Measurements from ENCODE around the gene RAE1. TPM values are rescaled to one million over a fixed set of nuclear protein-coding genes. Genes with fewer than 3 reads are reported as not detected.

The RAE1 gene
- total and polyA plus RNA-seq, 4 donors: 3.6 to 19.4 (median 10.8) TPM

DNA sequence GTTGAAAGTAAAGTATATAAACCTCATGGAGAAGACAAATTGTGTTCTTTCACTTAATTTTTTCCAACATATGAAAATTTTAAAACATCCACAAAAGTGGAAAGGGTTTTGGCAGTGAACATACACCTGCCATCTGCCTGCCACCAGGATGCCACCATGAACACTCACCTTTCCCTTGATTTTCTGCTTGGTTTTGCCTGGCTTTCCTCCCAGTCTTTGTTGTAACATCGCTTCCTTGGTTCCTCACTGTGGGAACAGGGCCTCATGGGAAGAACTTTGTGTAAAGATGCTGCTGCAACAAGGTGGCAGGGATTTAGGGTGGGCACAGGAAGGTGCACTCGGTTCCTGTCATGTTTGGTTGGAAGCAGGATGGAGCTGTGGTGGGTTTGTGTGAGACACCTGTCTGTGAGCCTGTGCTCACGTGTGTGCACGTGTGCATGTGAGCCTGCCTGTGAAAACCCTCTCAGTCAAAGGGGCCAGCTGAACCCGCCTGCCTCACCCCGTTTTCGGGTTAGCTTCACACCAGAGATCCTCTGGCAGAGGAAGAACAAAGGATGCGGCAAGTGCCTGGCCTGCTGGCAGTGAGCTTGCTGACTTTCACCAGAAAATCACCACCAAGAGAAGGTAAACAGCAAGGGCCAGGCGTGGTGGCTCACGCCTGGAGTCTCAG lies 29.2 kb downstream of the RAE1 start:
- no peak overlapping the region for H3K4me3 ChIP-seq (ENCODE audit: low read length in 2 of 2)
- no peaks in the 10 kb centered on the region for H3K9me3 ChIP-seq (ENCODE audit: control insufficient read depth, low read length)
- intact Hi-C loops (cut with DNase I): loop anchor here in 1 of 2 donors (2.0 to 10.0 kb wide), 2 partner anchors 117 to 215 kb away; no protein-coding TSS in a partner anchor
- peaks cover 4% of the 10 kb centered on the region in 2 donors for H3K36me3 ChIP-seq (ENCODE audit: control insufficient read depth in 1 of 2, insufficient read depth in 2 of 2, low read length in 1 of 2)
- no peaks in the 10 kb centered on the region for H3K4me1 ChIP-seq (ENCODE audit: control insufficient read depth in 1 of 2, insufficient read depth in 2 of 2, low read length in 2 of 2)
- H3K27ac ChIP-seq (ENCODE audit: low read depth in 1 of 2, low read length in 2 of 2): no peak overlapping the region
- no peak for ATAC-seq (ENCODE audit: low FRiP score)
- DNase-seq: no peak
- WGBS, 2 donors: 85 to 88% methylated on average over 10 of the region's 10 CpGs
- H3K27me3 ChIP-seq (ENCODE audit: control insufficient read depth in 1 of 2, insufficient read depth in 2 of 2, low read length in 1 of 2): no peaks in the 10 kb centered on the region

DNA sequence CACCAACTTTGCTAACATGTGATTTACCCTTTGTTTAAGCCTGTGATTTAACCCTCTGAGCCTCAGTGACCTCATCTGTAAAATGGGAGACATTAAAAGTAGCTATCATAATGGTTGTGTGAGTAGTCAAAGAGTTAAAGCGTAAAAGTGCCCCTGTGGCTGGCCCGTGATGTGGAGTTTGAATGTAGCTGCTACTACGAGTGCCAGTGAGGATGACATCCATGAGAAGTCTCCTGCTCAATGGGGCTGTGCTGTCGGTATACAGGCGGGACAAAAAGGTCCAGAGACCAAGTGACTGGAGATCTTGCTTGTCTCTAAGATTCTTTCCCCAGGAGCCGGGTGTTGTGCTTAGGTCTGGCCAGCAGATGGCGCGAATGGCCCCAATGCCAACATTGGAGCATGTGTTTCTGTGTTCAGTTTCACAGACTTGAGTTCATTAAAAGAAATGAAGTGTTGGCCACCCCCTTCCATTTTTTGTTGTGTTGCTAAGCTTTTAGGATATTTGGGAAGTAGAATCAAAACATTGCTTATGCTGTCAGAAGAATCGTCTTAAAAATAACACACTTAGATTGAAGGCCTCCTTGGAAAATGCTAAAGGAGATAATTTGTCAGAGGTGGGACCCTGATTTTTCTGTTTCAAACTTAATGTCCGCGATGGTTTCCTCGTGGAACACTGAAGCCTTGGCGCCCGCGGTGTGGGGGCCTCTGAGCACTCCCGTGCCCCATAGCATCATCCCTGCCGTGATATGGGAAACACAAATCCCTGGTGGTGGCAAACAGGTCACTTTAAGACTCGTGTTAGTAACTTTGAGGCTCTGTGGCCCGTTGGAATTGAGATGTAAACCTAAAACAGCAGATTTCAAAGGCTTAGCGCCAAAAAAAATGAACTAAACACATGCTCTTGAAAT lies 30.8 kb downstream of the RAE1 start:
- Histone ChIP-seq H3K9me3 (ENCODE audit: control insufficient read depth, low read length) (no peaks in the 10 kb centered on the region), H3K4me1 (ENCODE audit: control insufficient read depth in 1 of 2, insufficient read depth in 2 of 2, low read length in 2 of 2) (no peaks in the 10 kb centered on the region), H3K4me3 (ENCODE audit: low read length in 2 of 2) (no peak overlapping the region), H3K27me3 (ENCODE audit: control insufficient read depth in 1 of 2, insufficient read depth in 2 of 2, low read length in 1 of 2) (no peaks in the 10 kb centered on the region), H3K36me3 (ENCODE audit: control insufficient read depth in 1 of 2, insufficient read depth in 2 of 2, low read length in 1 of 2) (peaks cover 0 to 4% of the 10 kb centered on the region in 2 donors), H3K27ac (ENCODE audit: low read depth in 1 of 2, low read length in 2 of 2) (no peak overlapping the region)
- intact Hi-C loops (cut with DNase I): loop anchor here in 1 of 2 donors (2.0 to 10.0 kb wide), 2 partner anchors 115 to 213 kb away; no protein-coding TSS in a partner anchor
- 42 to 43% methylated on average over 20 of the region's 20 CpGs for WGBS, 2 donors
- DNase-seq: peak; percentile 88 to 95
- peak; percentile 80 for ATAC-seq (ENCODE audit: low FRiP score)

DNA sequence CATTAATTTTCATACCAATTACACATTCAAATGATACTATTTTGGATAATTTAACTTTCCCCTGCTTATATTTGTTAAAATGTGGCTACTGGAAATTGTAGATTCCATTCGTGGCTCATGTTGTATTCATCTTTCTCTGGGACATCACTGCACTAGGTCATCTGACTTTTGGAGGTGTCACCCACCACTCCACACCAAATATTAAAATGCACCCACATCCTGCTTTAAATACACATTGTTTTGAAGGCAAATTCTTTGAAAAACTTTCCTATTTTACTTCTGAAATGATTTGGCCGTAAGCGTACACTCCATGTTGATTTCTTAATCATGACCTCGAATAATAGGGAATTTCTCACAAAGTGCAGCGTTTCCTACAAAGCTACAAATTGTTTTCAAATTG lies 31.5 kb downstream of the RAE1 start:
- Histone ChIP-seq H3K27ac (ENCODE audit: low read depth in 1 of 2, low read length in 2 of 2) (no peak overlapping the region), H3K4me1 (ENCODE audit: control insufficient read depth in 1 of 2, insufficient read depth in 2 of 2, low read length in 2 of 2) (no peaks in the 10 kb centered on the region)
- intact Hi-C loops (cut with DNase I): loop anchor here in 1 of 2 donors (10.0 kb wide), 1 partner anchor 212 kb away; no protein-coding TSS in a partner anchor

DNA sequence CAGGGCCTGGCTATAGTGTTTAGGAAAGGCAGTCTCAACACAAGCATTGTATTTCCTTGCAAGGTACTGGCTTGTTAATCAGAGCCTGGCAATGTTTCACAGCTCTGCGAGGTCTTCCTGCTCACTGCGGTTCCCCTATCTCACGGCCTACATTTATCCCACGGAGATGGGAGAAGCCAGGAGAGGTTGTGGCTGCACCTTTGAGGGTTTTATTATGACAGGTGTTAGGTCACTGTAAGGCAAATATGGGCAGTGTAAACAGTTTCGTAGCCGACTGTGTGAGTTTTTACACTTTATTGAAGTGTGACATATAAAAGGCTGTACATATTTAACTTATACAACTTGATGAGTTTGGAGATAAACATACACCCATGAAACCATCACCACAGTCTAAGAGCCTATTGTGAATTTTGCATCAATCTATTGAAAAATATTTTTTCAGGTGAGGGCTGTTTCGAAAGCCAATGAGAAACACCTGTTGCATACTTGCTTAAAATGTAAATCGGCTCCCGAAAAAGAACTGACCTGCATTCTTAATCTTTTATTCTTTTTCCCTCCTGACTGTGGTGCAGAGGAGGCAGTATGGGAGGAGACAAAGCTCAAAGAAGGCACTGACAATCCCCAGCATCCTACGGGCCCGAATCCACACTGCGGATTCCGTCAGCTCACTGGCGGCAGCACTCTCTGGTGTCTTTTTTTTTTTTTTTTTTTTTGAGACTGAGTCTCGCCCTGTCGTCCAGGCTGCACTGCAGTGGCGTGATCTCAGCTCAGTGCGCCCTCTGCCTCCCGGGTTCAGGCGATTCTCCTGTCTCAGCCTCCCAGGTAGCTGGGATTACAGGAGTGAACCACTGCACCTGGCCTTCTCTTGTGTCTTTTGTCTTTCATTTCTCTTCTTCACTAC lies 32.6 kb downstream of the RAE1 start:
- no peaks in the 10 kb centered on the region for H3K9me3 ChIP-seq (ENCODE audit: control insufficient read depth, low read length)
- H3K27me3 ChIP-seq (ENCODE audit: control insufficient read depth in 1 of 2, insufficient read depth in 2 of 2, low read length in 1 of 2): no peaks in the 10 kb centered on the region
- no peaks in the 10 kb centered on the region for H3K4me1 ChIP-seq (ENCODE audit: control insufficient read depth in 1 of 2, insufficient read depth in 2 of 2, low read length in 2 of 2)
- no peaks in the 10 kb centered on the region for H3K36me3 ChIP-seq (ENCODE audit: control insufficient read depth in 1 of 2, insufficient read depth in 2 of 2, low read length in 1 of 2)
- H3K27ac ChIP-seq (ENCODE audit: low read depth in 1 of 2, low read length in 2 of 2): no peak overlapping the region
- DNase-seq (no peak), ATAC-seq (ENCODE audit: low FRiP score) (no peak)
- intact Hi-C loops (cut with DNase I): loop anchor here (2.0 to 10.0 kb wide), 2 partner anchors 111 to 211 kb away; no protein-coding TSS in a partner anchor
- H3K4me3 ChIP-seq (ENCODE audit: low read length in 2 of 2): no peak overlapping the region
- 91% methylated on average over 20 of the region's 20 CpGs for WGBS, 2 donors

More for the DNA sequence above, 31.5 kb downstream of the RAE1 start:
- peaks cover 0 to 2% of the 10 kb centered on the region in 2 donors for H3K36me3 ChIP-seq (ENCODE audit: control insufficient read depth in 1 of 2, insufficient read depth in 2 of 2, low read length in 1 of 2)
- H3K9me3 ChIP-seq (ENCODE audit: control insufficient read depth, low read length): no peaks in the 10 kb centered on the region
- ATAC-seq (ENCODE audit: low FRiP score) (no peak), DNase-seq (no peak)
- no peaks in the 10 kb centered on the region for H3K27me3 ChIP-seq (ENCODE audit: control insufficient read depth in 1 of 2, insufficient read depth in 2 of 2, low read length in 1 of 2)
- H3K4me3 ChIP-seq (ENCODE audit: low read length in 2 of 2): no peak overlapping the region
- WGBS, 2 donors: 90 to 93% methylated on average over 5 of the region's 5 CpGs

DNA sequence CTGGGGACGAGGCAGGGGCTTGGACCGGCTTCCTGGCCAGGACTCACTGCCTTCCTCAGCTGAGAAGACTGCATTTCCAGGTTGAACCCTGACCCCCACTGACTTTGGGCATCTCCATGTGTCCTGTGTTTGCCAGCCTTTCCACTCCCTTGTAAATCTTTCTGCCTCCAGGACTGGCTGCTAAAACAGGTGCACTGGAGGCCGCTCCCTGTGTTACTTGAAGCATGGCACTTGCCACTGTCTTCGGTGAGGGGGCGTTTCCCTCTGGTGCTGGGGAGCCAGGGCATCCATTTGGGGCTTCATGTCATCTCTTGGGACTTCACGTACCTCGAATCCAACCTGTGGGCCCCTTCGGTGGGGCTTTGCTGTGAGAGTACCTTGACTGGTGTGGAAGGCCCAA lies 33.4 kb downstream of the RAE1 start:
- Histone ChIP-seq H3K36me3 (ENCODE audit: control insufficient read depth in 1 of 2, insufficient read depth in 2 of 2, low read length in 1 of 2) (no peaks in the 10 kb centered on the region), H3K4me3 (ENCODE audit: low read length in 2 of 2) (no peak overlapping the region), H3K27ac (ENCODE audit: low read depth in 1 of 2, low read length in 2 of 2) (no peak overlapping the region), H3K27me3 (ENCODE audit: control insufficient read depth in 1 of 2, insufficient read depth in 2 of 2, low read length in 1 of 2) (no peaks in the 10 kb centered on the region), H3K4me1 (ENCODE audit: control insufficient read depth in 1 of 2, insufficient read depth in 2 of 2, low read length in 2 of 2) (no peaks in the 10 kb centered on the region), H3K9me3 (ENCODE audit: control insufficient read depth, low read length) (no peaks in the 10 kb centered on the region)
- ATAC-seq (ENCODE audit: low FRiP score) (no peak), DNase-seq (no peak)
- intact Hi-C loops (cut with DNase I): loop anchor here (2.0 to 10.0 kb wide), 2 partner anchors 110 to 210 kb away; no protein-coding TSS in a partner anchor
- 93 to 97% methylated on average over 8 of the region's 8 CpGs for WGBS, 2 donors

DNA sequence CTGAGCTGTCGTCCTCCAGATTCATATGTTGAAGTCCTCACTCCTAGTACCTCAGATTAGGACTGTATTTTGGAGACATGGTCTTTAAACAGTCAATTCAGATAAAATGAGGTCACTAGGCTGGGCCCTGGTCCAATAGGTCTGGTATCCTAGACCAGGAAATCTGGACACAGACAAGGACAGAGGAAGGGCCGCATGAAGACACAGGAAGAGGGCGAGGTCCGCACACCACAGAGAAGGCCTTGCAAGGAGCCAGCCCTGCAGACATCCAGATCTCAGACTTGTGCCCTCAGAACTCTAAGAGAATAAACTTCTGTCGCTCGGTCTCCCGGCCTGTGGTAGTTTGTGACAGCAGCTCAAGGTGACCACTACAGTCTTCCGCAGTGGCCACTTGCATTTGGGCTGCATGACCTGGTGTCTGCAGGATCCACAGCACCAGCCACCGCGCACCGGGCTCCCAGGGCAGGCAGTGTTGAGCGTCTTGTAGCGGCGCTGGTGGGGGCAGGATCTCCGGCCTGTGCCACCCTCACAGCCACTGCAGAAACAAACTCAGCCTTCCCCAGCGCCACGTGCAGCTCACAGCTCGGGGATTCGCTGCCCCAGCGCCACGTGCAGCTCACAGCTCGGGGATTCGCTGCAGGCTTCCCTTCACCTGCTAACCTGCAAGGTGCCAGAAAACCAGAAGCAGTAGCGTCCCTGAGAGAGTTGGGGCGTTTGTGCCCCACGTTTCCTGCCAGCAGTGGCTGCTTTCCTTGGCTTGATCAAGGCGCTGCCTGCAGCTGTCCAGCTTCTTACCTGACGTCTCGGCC lies 34.1 kb downstream of the RAE1 start:
- H3K36me3 ChIP-seq (ENCODE audit: control insufficient read depth in 1 of 2, insufficient read depth in 2 of 2, low read length in 1 of 2): no peaks in the 10 kb centered on the region
- no peak for DNase-seq
- H3K27me3 ChIP-seq (ENCODE audit: control insufficient read depth in 1 of 2, insufficient read depth in 2 of 2, low read length in 1 of 2): no peaks in the 10 kb centered on the region
- H3K4me1 ChIP-seq (ENCODE audit: control insufficient read depth in 1 of 2, insufficient read depth in 2 of 2, low read length in 2 of 2): no peaks in the 10 kb centered on the region
- no peak overlapping the region for H3K27ac ChIP-seq (ENCODE audit: low read depth in 1 of 2, low read length in 2 of 2)
- no peak for ATAC-seq (ENCODE audit: low FRiP score)
- intact Hi-C loops (cut with DNase I): loop anchor here (2.0 to 10.0 kb wide), 3 partner anchors 110 to 210 kb away; no protein-coding TSS in a partner anchor
- WGBS, 2 donors: 89 to 90% methylated on average over 29 of the region's 29 CpGs
- H3K4me3 ChIP-seq (ENCODE audit: low read length in 2 of 2): no peak overlapping the region
- H3K9me3 ChIP-seq (ENCODE audit: control insufficient read depth, low read length): no peaks in the 10 kb centered on the region

DNA sequence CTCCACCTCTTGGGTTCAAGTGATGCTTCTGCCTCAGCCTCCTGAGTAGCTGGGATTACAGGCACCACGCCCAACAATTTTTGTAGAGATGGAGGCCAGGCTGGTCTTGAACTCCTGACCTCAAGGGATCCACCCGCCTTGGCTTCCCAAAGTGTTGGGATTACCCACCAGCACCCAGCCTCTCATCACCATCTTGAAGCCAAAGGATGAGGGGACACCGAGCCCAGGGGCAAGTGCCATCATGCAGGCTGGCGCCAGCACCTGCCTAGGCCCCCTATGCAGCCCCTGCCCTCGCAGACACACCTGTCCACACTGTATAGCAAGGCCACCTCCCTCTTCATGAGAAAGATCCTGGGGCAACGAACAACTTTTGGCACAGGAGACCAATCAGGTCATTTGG lies 34.9 kb downstream of the RAE1 start:
- WGBS, 2 donors: 94 to 97% methylated on average over 6 of the region's 6 CpGs
- peak in 1 of 2 donors; percentile 47 for DNase-seq
- H3K4me3 ChIP-seq (ENCODE audit: low read length in 2 of 2): no peak overlapping the region
- no peaks in the 10 kb centered on the region for H3K36me3 ChIP-seq (ENCODE audit: control insufficient read depth in 1 of 2, insufficient read depth in 2 of 2, low read length in 1 of 2)
- no peaks in the 10 kb centered on the region for H3K4me1 ChIP-seq (ENCODE audit: control insufficient read depth in 1 of 2, insufficient read depth in 2 of 2, low read length in 2 of 2)
- ATAC-seq (ENCODE audit: low FRiP score): no peak
- no peak overlapping the region for H3K27ac ChIP-seq (ENCODE audit: low read depth in 1 of 2, low read length in 2 of 2)
- H3K9me3 ChIP-seq (ENCODE audit: control insufficient read depth, low read length): no peaks in the 10 kb centered on the region
- intact Hi-C loops (cut with DNase I): loop anchor here (2.0 to 10.0 kb wide), 3 partner anchors 109 to 209 kb away; no protein-coding TSS in a partner anchor
- H3K27me3 ChIP-seq (ENCODE audit: control insufficient read depth in 1 of 2, insufficient read depth in 2 of 2, low read length in 1 of 2): no peaks in the 10 kb centered on the region
